Activated T-cell treated with anti-CD3 and anti-CD28 coated beads, Interleukin-2, amount 50 U/mL, for 72 hours (primary cell): ENCODE results near the gene MFSD11. TPM values are rescaled to one million over a fixed set of nuclear protein-coding genes. Genes with fewer than 3 reads are reported as not detected.
"Not testable (repeated sequence)": the region's sequence is repeated elsewhere in the genome, so short reads cannot be mapped to it uniquely, and the experiment has no call there.

Experiments used
- ATAC-seq, 2 donors: fragments of 150-1000 bp; cut with Tn5 transposase; replicated peaks in 1 of 2; 2 replicates each; pipeline ENCODE4 v1.10.0; 2021; ENCODE audit warnings: moderate library complexity in 2 of 2, mild to moderate bottlenecking in 1 of 2
- DNase-seq, 2 donors: peaks; one replicate each; pipeline ENCODE4 v3.0.0; 2021 to 2022; ENCODE audit warnings: mixed read lengths in 1 of 2
- H3K27ac Mint-ChIP-seq: one replicate; pipeline ENCODE4 v1.8.0; 2022; ENCODE audit warnings: mild to moderate bottlenecking, moderate library complexity, mixed read lengths
- H3K27me3 Mint-ChIP-seq: one replicate; pipeline ENCODE4 v1.8.0; 2022; ENCODE audit warnings: low read depth, mixed read lengths
- H3K36me3 Mint-ChIP-seq, 2 donors: one replicate each; pipeline ENCODE4 v1.8.0; 2022; ENCODE audit warnings: mixed read lengths in 2 of 2, mild to moderate bottlenecking in 1 of 2; ENCODE audit not compliant: insufficient read depth in 2 of 2
- H3K4me1 Mint-ChIP-seq: one replicate; pipeline ENCODE4 v1.8.0; 2022; ENCODE audit warnings: low read depth, mixed read lengths
- H3K4me3 Mint-ChIP-seq, 2 donors: one replicate each; pipeline ENCODE4 v1.8.0; 2022; ENCODE audit warnings: mild to moderate bottlenecking in 2 of 2, mixed read lengths in 2 of 2, moderate library complexity in 2 of 2
- H3K9me3 Mint-ChIP-seq, 2 donors: one replicate each; pipeline ENCODE4 v1.8.0; 2022; ENCODE audit warnings: mixed read lengths in 2 of 2
- total RNA-seq, 2 donors: library from RNA; stranded (reverse); gene quantifications; one replicate each; pipeline ENCODE4 v1.2.3, GENCODE V29; 2022

MFSD11 gene
- total RNA-seq, 2 donors from 2014 or later = 34.8 to 43.1 TPM

DNA sequence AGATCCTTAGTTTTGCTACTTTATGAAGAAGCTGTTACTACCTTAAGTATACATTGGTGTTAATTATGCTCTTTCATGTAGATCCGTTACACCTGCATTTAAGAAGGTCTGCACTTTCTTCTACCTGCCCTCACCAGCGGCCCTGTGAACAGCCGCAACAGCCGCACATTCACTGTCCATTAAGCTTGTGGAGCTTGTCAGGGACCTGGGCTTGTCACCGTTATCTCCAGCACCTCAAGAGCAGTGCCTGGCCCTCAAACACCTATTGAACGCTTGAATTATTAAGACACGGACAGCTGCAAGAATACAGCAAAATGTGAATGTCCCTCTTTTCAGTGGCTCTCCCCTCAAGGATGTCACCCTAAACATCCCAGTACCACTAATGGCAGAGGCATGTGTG, 24.2 kb upstream of the MFSD11 start:
- Mint-ChIP-seq H3K27ac (no peak overlapping the region), H3K4me3 (no peak overlapping the region), H3K27me3 (no peaks in the 10 kb centered on the region), H3K36me3 (peaks cover 11 to 13% of the 10 kb centered on the region in 2 donors), H3K9me3 (no peaks in the 10 kb centered on the region), H3K4me1 (peaks cover 47% of the 10 kb centered on the region)
- DNase-seq (no peak), ATAC-seq (no peak)

DNA sequence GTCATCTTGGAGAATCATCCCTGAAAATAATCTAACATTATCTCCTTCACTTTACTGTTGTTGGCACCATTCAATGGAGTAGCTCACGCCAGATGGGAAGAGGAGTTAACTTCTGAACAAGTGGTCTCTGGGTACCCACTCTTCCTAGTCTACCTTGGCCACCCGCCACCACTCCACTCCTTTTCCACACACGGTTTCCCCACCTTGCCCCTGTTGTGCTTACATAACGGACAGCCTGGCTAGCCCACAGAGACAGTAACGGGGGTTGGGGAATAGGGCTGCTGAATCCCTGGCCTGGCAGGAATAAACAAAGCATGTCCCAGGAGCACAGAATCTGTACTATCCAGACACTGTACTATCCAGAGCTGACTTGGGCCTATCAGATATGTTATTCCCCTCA, 23.6 kb upstream of the MFSD11 start:
- Mint-ChIP-seq H3K9me3 (no peaks in the 10 kb centered on the region), H3K36me3 (peaks cover 13 to 16% of the 10 kb centered on the region in 2 donors), H3K4me1 (peaks cover 47% of the 10 kb centered on the region)

DNA sequence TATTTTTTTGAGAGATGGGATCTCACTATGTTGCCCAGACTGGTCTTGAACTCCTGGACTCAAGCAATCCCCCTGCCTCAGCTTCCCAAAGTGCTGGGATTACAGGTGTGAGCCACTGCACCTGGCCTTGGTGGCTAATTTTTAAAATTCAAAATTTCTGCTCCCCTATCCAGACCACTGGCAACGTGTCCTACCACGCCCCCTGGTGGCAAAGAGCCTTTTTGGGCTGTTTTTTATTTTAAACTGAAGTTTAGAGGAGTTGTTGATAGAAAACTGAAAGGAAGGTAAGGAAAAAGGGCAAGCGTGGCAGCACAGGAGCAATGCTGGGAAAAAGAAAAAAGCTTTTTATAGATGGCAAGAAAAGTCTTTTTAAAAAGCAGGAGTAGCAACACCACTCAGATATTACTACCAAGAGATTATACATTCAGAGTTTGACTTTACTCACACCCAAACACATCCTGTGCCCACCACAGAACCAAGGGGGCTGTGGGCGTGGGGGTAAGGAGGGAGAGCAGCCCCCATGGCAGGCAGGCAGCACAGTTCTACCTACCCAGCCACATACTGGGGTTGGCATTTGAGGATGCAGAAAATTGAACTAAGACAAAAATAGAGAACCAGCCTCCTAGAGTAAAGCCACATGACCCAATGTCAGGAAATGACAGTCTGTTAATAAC, 23.0 kb upstream of the MFSD11 start:
- Mint-ChIP-seq H3K4me1 (peaks cover 47% of the 10 kb centered on the region), H3K4me3 (peak overlapping the region; percentile 43 to 83), H3K27me3 (no peaks in the 10 kb centered on the region), H3K27ac (peak overlapping the region; percentile 84), H3K36me3 (peaks cover 13 to 18% of the 10 kb centered on the region in 2 donors), H3K9me3 (no peaks in the 10 kb centered on the region)
- ATAC-seq (peak; percentile 11 to 18), DNase-seq (peak; percentile 77 to 82)

More for the DNA sequence above, 23.6 kb upstream of the MFSD11 start:
- no peak for DNase-seq
- ATAC-seq = no peak
- Mint-ChIP-seq H3K27me3 (no peaks in the 10 kb centered on the region), H3K4me3 (no peak overlapping the region), H3K27ac (peak overlapping the region; percentile 36)

DNA sequence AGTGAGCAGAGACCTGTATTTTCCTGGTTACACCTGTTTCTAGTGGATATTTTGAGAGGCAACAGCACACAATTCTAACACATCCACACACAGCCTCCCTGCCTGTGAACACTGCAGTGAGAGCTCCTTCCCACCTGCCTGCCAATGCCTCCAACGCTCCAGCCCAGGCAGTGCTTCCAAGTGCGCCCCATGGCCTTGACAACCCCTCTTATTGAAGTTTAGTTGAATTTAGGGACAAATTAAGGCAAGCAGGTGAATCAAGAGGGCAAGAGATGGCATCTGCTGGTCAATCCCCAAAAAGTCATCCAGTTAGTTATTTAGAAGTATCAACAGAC, 22.5 kb upstream of the MFSD11 start:
- Mint-ChIP-seq H3K36me3 (peaks cover 14 to 21% of the 10 kb centered on the region in 2 donors), H3K4me1 (peaks cover 48% of the 10 kb centered on the region), H3K27me3 (no peaks in the 10 kb centered on the region), H3K9me3 (no peaks in the 10 kb centered on the region), H3K4me3 (peak overlapping the region; percentile 58 to 83), H3K27ac (peak overlapping the region; percentile 84)
- DNase-seq (no peak), ATAC-seq (no peak)

DNA sequence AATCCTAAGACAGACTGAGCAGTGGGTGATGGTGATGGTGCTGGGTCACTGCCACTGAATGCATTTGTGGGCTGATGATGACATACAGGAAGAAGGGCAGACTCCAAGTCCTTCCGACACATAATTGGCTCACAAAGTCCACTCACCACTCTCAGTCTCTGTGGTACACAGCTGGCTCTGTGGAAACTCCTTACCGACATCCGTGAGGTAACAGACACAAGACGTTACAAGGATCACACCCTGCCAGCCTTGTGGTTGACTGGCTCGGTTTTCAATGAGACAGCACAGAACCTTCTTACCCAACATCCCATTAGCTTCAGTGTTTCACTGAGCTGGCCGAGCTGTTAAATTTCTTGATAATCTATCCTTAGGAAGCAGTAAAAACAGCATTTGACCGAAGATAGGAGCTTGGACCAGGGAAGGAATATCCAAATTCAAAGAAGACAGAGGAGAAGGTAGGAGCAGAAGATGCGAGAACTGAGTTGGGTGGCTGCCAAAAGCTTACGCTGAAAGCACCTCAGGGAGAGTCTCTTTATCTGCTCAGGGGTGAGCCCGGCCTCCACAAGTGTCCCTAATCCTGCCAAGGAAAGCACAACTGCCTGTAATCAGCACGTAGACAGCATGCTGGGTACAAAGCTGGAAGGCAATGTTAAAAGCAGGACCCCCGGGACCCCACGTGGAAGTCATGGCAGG, 21.6 kb upstream of the MFSD11 start:
- Mint-ChIP-seq H3K4me3 (peak overlapping the region; percentile 58 to 83), H3K9me3 (no peaks in the 10 kb centered on the region), H3K27ac (peak overlapping the region; percentile 84), H3K27me3 (no peaks in the 10 kb centered on the region), H3K4me1 (peaks cover 49% of the 10 kb centered on the region), H3K36me3 (peaks cover 16 to 29% of the 10 kb centered on the region in 2 donors)
- DNase-seq (peak; percentile 62 to 72), ATAC-seq (peak; percentile 86 to 91)

DNA sequence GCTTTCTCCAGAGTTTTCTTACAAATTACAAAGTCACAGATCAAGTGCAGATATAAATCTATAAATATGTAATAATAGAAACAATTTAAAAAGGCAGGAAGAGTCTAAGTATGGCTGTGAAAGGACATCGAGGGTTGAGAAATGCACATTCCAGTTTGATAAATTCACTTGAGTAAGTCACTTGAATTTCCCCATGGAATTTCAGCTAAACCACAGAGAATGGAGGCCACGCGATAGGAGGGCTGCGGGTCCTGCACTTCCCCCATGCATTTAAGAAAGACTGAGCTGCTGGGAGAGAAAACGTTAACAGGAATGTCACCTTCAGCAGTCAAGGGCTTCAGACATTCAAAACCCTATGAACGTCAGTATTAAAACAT, 21.1 kb upstream of the MFSD11 start:
- peak overlapping the region; percentile 58 to 83 for H3K4me3 Mint-ChIP-seq
- peaks cover 50% of the 10 kb centered on the region for H3K4me1 Mint-ChIP-seq
- DNase-seq (no peak), ATAC-seq (no peak)
- H3K27me3 Mint-ChIP-seq = no peaks in the 10 kb centered on the region
- H3K27ac Mint-ChIP-seq = peak overlapping the region; percentile 84
- H3K9me3 Mint-ChIP-seq = no peaks in the 10 kb centered on the region
- H3K36me3 Mint-ChIP-seq = peaks cover 18 to 34% of the 10 kb centered on the region in 2 donors

DNA sequence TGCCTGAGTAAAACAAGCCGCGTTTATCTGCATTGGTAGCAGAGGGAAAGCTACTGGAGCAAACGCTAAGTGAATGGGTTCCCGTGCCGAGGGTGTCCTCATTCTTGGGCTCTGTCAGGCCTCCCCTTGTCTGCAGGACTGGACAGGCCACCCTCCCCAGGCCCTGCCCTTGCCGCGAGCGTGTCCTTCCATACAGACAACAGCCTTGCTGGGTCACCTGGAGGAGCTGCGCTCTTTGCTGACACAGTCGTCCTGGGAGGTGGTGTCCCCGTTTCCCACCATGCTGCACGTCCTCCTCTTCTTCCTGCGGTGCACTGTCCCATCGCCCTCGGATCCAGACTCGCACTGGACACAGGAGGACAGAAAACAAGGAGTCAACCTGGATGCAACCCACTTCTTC, 19.4 kb upstream of the MFSD11 start:
- peaks cover 42% of the 10 kb centered on the region for H3K4me1 Mint-ChIP-seq

DNA sequence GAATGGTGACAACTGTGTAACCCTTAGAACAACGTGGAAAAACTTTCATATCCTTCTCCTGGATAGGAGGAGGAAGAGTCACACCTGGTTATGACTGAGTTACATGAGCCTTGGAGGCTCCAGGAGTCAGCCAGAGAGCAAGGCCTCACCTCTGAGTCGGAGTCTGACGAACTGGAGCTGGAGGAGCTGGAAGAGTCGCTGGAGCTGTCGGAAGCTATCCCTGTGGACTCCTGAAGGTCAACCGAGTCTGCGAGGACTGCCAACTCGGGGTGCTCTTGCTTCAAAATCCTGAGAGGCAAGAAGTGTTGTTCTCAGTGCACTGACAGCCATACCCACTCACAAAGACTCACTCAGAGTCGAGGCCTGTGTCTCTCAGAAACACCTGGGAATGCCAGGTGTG, 17.7 kb upstream of the MFSD11 start:
- H3K27ac Mint-ChIP-seq = peak overlapping the region; percentile 10
- H3K4me3 Mint-ChIP-seq = no peak overlapping the region
- H3K9me3 Mint-ChIP-seq = no peaks in the 10 kb centered on the region
- H3K27me3 Mint-ChIP-seq = no peaks in the 10 kb centered on the region
- DNase-seq = no peak
- peaks cover 50% of the 10 kb centered on the region for H3K4me1 Mint-ChIP-seq
- H3K36me3 Mint-ChIP-seq = peaks cover 22 to 49% of the 10 kb centered on the region in 2 donors
- no peak for ATAC-seq

More for the DNA sequence above, 19.4 kb upstream of the MFSD11 start:
- Mint-ChIP-seq H3K27me3 (no peaks in the 10 kb centered on the region), H3K36me3 (peaks cover 20 to 46% of the 10 kb centered on the region in 2 donors), H3K27ac (no peak overlapping the region), H3K4me3 (no peak overlapping the region), H3K9me3 (no peaks in the 10 kb centered on the region)
- no peak for ATAC-seq
- DNase-seq = no peak

DNA sequence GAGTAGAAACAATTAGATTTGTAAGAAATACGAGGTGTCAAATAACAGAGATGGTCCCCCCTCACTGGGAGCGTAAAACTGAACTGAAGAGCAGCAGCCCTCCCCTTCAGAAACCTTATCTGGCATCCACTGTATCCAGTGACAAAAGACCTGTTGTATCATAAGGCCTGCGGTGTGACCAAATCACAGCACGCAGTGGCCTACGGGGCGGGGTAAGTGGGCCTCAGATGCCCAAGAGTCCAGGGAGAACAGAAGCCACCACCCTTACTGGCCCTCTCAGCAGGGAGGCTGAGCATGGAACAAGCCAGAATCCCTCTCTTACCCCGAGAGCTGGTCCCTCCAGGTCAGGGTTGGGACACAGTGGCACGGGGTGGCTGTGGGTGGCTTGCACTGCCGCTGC, 17.0 kb upstream of the MFSD11 start:
- peaks cover 22 to 51% of the 10 kb centered on the region in 2 donors for H3K36me3 Mint-ChIP-seq
- ATAC-seq (no peak), DNase-seq (no peak)
- H3K4me1 Mint-ChIP-seq = peaks cover 49% of the 10 kb centered on the region
- H3K27ac Mint-ChIP-seq = peak overlapping the region; percentile 10
- H3K4me3 Mint-ChIP-seq = no peak overlapping the region
- no peaks in the 10 kb centered on the region for H3K9me3 Mint-ChIP-seq
- no peaks in the 10 kb centered on the region for H3K27me3 Mint-ChIP-seq

DNA sequence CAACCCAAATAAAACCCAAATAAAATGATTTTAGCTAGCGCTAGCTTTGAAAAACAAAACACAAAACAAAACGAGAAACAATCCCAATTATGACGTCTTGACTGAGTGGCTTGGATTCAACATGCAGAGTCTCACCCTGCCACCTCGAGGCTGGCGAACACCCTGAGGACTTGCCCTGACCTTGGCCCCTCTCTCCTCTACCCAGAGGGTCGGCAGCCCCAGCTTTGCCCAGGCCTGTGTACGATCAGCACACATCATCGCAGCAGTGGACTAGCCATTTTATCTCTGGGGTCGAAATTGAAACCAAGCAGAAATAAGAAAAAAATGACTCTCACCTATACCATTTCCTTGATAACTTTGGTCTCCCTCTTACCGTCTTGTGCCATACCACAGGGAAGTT, 16.5 kb upstream of the MFSD11 start:
- Mint-ChIP-seq H3K27me3 (no peaks in the 10 kb centered on the region), H3K4me1 (peaks cover 44% of the 10 kb centered on the region), H3K36me3 (peaks cover 18 to 53% of the 10 kb centered on the region in 2 donors), H3K4me3 (no peak overlapping the region), H3K27ac (peak overlapping the region; percentile 79), H3K9me3 (no peaks in the 10 kb centered on the region)
- DNase-seq (no peak), ATAC-seq (no peak)

DNA sequence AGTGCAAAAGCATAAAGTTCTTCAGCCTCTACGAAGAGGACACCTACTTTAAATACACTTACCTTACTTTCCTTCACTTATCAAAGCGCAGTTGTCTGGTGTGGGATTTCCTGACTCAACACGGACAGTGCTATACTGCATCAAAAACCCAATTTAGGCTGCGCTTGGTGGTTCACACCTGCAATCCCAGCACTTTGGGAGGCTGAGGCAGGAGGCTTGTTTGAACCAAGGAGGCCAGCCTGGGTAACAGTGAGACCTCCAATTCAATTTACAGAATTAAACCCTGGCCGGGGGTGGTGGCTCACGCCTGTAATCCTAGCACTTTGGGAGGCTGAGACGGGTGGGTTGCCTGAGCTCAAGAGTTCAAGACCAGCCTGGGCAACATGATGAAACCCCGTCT, 15.6 kb upstream of the MFSD11 start:
- no peaks in the 10 kb centered on the region for H3K9me3 Mint-ChIP-seq

DNA sequence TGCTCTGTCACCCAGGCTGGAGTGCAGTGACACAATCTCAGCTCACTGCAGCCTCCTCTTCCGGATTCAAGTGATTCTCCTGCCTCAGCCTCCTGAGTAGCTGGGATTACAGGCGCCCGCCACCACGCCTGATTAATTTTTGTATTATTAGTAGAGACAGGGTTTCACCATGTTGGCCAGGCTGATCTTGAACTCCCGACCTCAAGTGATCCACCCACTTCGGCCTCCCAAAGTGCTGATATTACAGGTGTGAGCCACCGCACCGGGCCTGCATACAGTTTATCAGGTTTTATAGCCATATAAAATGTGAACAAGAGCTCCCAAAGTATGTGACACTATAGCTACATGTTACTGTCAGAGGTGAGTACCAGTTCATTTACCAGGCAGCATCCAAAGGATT, 14.9 kb upstream of the MFSD11 start:
- not testable (repeated sequence) for H3K27me3 Mint-ChIP-seq, H3K4me3 Mint-ChIP-seq, H3K9me3 Mint-ChIP-seq, DNase-seq, ATAC-seq, H3K27ac Mint-ChIP-seq
- Mint-ChIP-seq H3K36me3 (peaks cover 20 to 51% of the 10 kb centered on the region in 2 donors), H3K4me1 (peaks cover 40% of the 10 kb centered on the region)

More for the DNA sequence above, 15.6 kb upstream of the MFSD11 start:
- Mint-ChIP-seq H3K36me3 (peaks cover 20 to 53% of the 10 kb centered on the region in 2 donors), H3K4me1 (peaks cover 38% of the 10 kb centered on the region), H3K27ac (no peak overlapping the region), H3K27me3 (no peaks in the 10 kb centered on the region), H3K4me3 (peak overlapping the region in 1 of 2 donors; percentile 7)
- DNase-seq (no peak), ATAC-seq (no peak)

DNA sequence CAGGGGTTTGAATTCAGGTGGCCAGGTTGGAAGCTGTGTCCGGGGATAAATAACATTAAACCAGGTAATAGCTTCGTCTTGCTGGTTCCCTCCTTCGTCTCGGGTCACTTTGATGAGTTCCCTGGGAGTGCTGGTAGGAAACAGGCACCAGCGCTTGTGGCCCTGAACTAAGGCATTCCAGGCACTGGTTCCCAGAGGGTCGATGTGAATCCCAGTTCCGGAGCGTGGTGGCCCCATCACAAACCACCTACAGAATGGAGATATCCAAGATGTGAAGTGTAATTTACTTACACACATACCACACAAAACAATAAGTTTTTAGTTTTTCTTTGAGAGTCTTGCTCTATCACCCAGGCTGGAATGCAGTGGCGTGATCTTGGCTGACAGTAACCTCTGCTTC, 14.1 kb upstream of the MFSD11 start:
- H3K4me1 Mint-ChIP-seq = peaks cover 48% of the 10 kb centered on the region
- ATAC-seq = no peak
- H3K27ac Mint-ChIP-seq = no peak overlapping the region
- no peaks in the 10 kb centered on the region for H3K9me3 Mint-ChIP-seq
- no peaks in the 10 kb centered on the region for H3K27me3 Mint-ChIP-seq
- H3K4me3 Mint-ChIP-seq = no peak overlapping the region
- DNase-seq = no peak
- H3K36me3 Mint-ChIP-seq = peaks cover 17 to 47% of the 10 kb centered on the region in 2 donors
